Activated effector memory CD4-positive, alpha-beta T cell treated with anti-CD3 and anti-CD28 coated beads, Interleukin-2, amount 50 U/mL, for 16 hours (primary cell): ENCODE results near the gene PRH1.

Experiments used
- DNase-seq: peaks from one replicate; pipeline ENCODE4 v3.0.0-alpha.2; 2020

PRH1 gene

GRCh38 chr12:10884086-10884725, at the start of gene PRH1:
TSS of gene PRH1 (minus strand) at chr12:10884255. CDS start at chr12:10884217, 38 bp downstream.
- DNase-seq = no peak

DNA sequence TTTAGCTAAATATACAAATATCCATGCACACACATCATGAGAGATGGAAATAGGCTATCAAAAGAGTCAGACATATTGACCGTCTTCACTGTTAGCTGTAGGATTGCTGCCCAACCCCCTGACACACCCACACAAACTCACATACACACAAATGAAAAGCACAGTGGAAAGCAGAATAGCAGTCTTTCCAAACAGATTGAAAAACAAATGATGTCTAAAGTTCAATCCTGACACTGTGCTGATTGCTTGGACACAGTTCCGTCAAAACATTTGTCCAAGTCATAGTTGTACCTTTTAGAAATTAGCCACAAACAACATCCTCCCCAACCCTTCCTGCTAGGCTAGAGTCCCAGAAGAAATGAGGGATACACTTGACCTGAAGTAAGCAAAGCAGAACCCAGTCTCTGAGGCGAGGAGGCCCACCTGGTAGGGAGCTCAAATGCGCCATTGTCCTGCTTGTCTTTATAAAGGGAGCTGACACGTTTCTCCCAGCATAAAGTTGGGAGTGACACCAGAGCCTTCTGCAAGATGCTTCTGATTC, 44.8 kb upstream of the PRH1 start, which contains the start of gene PRH2:
Gene PRH2, plus strand, starts transcription at position 491 of the 541 bp plus-strand sequence. Its CDS starts 38 bp downstream, at position 529.
- DNase-seq = no peak

- DNase-seq = no peak
These were observed 42.2 kb upstream of the PRH1 start for GRCh38 chr12:10926269-10926668.

DNA sequence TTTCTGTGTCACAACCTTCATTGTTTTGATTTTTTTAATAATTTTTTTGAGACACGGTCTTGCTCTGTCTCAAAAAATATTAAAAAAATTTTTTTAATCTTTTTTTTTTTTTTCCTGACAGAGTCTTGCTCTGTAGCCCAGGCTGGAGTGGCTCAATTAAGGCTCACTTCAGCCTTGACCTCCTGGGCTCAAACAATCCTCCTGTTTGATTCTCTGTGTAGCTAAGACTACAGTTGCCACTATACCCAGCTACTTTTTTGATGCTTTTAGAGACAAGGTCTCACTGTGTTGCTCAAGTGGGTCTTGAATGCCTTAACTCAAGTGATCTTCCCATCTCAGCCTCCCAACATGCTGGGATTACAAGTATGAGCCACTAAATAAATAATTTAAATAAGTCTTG, 35.8 kb upstream of the PRH1 start:
- DNase-seq = no peak

DNA sequence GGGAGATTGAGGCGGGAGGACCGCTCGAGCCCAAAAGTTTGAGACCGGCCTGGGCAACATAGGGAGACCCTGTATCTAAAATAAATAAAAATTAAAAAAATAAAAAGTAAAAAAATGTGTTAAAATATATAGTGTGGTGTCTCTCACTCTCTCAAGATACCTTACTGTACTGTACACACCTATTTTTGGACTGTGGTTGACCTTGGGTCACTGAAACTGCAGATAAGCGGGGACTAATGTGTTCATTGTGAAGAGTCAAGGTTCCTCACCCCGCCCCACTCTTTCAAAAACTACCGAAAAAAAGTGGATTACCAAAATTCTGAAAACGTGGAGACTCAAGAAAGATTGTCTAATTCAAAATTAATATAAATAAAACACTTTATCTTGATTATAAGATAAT, 26.3 kb upstream of the PRH1 start:
- DNase-seq = no peak

- no peak for DNase-seq
These were observed 25.4 kb upstream of the PRH1 start, which contains the start of gene TAS2R13 for GRCh38 chr12:10909462-10909861. TSS of gene TAS2R13 (minus strand) at chr12:10909562. CDS start at chr12:10909298, 264 bp downstream.

GRCh38 chr12:10904686-10905085, 20.6 kb upstream of the PRH1 start:
- no peak for DNase-seq

DNA sequence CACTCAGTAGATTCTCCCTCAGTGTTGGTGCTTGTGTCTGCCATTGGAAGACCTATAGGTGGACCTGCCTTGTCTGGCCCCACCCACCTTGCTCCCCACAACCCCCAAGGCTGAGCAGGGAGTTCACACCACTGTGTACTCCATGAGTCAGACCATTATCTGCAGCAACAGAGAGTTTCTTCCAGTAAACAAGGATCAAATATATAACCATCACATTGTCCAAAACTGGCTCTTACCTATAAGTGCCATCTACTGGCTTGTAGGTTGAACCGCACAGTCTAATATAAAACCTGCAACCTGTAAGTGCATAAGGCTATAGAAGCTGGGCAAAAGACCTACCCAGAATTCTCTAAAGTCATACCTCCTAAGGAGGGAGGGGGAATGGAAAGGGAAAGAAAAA, 17.4 kb upstream of the PRH1 start:
- DNase-seq = no peak

DNA sequence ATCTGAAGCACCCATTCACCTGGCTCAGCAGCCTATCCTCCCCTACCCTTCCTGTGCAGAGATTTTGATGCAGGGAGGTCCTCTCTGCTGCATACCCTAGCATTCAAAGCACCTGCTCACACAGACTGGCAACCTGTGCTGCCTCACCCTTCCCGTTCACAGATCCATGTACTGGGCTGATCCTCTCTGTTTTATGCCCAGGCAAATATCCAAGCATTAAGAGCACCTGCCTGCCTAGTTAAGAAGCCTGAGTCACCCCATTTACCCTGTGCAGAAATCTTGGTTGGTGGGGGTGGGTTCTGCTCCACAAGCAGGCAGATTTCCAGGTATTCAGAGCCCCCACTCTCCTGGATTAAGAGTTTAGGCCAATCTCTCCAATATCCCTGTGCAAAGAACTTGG, 16.9 kb upstream of the PRH1 start:
- DNase-seq = no peak

DNA sequence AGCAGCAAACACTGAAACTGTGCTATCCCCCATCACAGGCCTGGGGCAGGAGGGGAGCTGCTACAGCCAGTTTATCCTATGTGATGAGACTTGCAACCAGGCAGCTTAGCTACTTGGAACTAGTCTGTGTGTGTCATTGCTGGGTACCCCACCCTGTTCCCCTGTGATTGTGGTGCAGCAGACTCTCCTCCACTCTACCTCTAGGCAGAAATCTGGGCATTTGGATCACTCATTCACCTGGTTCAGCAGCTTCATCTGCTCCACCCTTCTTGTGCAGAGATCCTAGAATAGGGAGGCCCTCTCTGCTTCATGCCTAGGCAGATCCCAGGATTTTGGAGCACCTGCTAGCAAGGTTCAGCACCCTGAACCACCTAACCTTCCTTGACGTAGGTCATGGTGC, 16.5 kb upstream of the PRH1 start:
- DNase-seq = no peak

DNA sequence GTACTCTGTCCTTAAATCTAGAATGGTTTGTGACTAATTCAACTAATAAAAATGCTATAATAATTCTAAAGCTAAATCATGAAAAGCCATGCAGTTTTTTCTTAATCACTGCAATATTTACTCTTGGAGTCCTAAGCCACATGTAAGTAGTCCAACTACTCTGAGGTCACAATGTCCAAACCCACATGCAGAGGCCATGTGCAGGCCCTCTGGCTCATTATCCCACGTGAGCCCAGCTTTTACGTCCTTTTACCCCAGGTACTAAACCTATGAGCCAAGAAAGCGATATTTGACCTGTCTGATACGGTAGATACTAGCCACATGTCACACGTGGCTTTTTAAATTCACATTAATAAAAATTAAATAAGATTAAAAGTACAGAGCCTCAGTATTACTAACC, 12.8 kb upstream of the PRH1 start:
- DNase-seq = no peak

DNA sequence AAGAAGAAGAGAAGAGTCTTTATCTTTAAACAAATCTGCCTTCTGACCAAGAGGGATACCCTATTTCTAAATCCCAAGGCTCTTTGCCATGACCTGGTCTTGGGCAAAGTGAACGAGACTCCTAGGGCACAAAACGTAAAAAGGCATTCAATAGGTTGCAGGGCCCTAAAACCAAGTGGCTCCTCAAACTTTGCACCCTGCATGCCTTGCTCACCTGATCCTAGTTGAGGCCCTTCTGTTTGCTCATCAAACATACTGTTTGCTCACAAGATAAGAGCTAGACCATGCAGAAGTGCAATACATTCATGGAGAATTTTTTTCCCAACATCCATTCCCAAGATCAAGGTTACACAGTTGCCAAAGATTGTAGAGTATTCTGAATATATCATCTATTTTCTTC, 7.9 kb upstream of the PRH1 start:
- no peak for DNase-seq

DNA sequence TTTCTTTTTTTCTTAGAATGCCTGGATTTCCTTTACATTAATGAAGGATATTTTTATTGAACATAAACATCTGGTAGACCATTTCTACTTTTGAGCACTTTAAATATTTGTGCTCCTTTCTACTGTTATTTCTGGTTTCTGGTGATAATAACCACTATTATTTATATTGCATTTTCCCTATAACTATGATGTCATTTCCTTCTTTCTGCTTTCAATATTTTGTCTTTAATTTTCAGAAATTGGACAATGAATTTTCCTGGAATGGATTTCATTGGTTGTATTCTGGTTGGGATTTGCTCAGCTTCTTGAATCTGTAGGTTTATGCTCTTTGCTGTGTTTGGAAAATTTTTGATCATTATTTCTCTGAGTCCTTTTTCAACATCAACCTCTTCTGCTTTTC, 5.2 kb upstream of the PRH1 start:
- DNase-seq = no peak

DNA sequence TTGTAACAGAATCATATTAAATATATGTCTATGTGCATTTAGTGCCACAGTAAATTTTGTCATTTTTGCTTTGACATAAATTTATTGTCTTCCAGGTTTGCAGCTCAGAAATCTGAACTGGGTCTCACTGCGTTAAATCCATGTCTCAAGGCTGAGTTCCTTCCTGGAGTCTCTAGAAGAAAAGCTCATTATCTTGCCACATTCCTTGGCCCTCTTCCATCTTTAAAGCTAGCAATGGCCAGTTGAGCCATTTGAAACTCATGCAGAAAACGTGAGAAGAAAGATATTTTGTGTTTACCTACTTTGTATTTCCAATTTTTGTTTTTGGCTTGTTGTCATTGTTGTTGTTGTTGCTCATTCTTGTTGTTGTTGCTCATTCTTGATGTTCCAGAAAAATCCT, 10.7 kb downstream of the PRH1 start:
- DNase-seq = no peak

GRCh38 chr12:10867381-10867780, 16.7 kb downstream of the PRH1 start:
- DNase-seq = no peak

- no peak for DNase-seq
These were observed 20.4 kb downstream of the PRH1 start for GRCh38 chr12:10863512-10864218.

DNA sequence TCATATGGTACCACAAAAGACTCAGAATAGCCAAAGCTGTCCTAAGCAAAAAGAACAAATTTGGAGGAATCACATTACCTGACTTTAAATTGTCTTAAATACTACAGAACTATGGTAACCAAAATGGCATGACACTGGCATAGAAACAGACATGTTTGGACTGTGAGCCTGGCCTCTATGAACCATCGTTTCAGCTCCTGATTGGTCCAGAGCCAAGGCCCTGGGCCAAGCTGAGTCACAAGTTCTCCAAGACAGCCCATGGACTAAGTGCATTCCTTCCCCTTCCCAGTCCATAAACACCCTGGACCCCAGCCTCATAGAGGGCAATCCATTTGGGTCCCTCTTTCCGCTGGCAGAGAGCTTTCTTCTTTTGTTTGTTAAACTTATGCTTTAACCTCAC, 22.7 kb downstream of the PRH1 start:
- no peak for DNase-seq

DNA sequence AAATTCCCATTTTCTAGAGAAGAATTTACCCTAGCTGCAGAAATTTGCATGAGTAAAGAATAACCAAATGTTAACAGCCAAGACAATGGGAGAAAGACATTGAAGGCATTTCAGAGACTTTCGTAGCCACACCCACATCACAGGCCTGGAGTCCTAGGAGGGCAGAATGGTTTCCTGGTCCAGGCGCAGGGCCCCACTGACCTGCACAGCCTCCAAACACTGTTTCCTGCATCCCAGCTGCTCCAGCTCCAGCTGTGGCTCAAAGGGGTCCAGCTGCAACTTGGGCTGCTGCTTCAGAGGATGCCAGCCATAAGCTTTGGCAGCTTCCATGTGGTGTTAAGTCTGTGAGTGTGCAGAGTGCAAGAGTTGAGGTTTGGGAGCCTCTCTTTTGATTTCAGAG, 28.2 kb downstream of the PRH1 start:
- no peak for DNase-seq

DNA sequence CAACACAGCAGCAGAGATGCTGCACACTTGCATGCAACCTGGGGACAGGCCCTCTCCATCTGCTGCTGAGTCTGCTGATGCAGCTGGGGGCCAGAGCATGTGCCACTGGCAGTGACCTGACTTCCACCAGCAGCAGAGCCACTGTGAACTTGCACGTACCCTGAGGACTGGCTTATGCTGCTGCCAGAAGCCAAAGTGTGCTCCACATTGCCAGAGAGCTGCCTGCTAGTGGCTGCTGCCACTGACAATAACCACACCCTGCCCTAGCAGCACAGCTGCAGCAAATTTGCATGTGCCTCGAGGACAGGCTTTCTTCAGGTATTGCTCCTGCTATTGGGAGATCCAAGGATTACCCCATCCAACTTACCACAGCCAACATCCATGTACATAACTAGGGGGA, 30.3 kb downstream of the PRH1 start:
- no peak for DNase-seq

- DNase-seq = no peak
These were observed 32.7 kb downstream of the PRH1 start for GRCh38 chr12:10851243-10851858.

- DNase-seq = no peak
These were observed 34.6 kb downstream of the PRH1 start, which contains the start of gene PRR4 for GRCh38 chr12:10849425-10849878. TSS of gene PRR4 (minus strand) at chr12:10849475. CDS start at chr12:10849437, 38 bp downstream.

DNA sequence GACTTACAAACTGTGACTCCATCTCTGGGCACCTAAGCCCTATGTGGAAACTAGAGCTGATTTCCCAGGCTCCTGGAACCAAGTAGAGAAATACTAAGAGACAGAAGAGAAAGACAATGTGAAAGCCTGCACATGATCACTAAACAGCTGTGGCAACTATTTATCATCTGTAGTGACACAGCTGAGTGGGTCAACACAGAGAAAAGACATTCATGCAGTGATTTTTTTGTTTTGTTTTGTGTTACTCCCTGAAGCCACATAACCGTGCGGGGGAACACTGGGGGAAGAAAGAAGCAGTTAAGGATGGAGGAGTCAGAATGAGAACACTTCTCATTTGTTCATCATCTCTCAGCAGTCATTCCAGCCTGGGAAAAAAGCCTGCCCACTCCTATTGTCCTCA, 36.3 kb downstream of the PRH1 start:
- no peak for DNase-seq

DNA sequence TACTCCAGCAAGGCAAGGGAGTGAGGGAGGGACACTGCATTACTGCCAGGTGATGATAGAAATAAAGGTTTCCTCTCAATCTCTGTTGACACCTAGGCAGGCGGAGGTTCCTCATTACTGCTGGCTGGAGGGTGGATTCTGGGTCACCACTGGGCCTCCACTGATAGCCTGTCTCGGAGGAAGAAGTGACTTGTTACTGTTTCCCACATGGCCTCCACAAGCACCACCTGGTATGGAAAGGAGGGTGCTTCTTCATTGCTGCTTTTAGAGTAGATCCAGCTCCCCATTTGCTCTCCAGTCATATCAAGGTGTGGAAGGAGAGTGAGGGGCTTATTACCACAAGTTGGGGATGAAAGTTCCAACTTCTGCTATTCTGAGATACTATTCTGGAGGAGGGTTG, 41.2 kb downstream of the PRH1 start:
- no peak for DNase-seq

DNA sequence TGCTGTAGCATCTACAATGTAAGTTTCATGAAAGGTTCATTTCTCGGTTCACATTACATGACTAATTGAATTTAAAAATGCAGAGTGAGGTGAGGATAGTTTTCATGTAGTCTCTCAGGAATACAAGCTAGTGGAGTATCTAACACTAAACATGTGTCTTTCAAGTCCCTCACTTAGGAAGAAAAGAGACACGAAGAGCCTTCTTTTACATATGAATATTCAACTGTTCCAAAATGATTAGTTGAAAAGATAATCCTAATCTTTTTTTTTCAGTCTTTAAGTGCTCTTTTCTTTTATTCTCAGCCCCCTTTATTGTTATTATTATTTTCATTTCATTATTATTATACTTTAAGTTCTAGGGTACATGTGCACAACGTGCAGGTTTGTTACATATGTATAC, 45.6 kb downstream of the PRH1 start:
- no peak for DNase-seq
